ENCODE data around the gene ABHD3.

Gene ABHD3

GRCh38 chr18:21672521-21673267, 31.9 kb downstream of the ABHD3 start:
- TF ChIP-seq, protein P1, sequence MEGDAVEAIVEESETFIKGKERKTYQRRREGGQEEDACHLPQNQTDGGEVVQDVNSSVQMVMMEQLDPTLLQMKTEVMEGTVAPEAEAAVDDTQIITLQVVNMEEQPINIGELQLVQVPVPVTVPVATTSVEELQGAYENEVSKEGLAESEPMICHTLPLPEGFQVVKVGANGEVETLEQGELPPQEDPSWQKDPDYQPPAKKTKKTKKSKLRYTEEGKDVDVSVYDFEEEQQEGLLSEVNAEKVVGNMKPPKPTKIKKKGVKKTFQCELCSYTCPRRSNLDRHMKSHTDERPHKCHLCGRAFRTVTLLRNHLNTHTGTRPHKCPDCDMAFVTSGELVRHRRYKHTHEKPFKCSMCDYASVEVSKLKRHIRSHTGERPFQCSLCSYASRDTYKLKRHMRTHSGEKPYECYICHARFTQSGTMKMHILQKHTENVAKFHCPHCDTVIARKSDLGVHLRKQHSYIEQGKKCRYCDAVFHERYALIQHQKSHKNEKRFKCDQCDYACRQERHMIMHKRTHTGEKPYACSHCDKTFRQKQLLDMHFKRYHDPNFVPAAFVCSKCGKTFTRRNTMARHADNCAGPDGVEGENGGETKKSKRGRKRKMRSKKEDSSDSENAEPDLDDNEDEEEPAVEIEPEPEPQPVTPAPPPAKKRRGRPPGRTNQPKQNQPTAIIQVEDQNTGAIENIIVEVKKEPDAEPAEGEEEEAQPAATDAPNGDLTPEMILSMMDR (IDR thresholded peaks at IDR 0.05; ENCODE audit: low read depth, low read length), result no peak
- DNase-seq (ENCODE audit: low read depth, low spot score), result peak; percentile 29
- no peak overlapping the region for H3K4me3 ChIP-seq (ENCODE audit: low read depth, low read length)
- in situ Hi-C loops (cut with HindIII; ENCODE audit: low sequenced_read_pairs), result no loop called here

GRCh38 chr18:21669736-21670285, 34.8 kb downstream of the ABHD3 start:
- no peak for DNase-seq (ENCODE audit: low read depth, low spot score)

GRCh38 chr18:21664069-21664468, 40.5 kb downstream of the ABHD3 start:
- TF ChIP-seq, protein P1 (IDR thresholded peaks at IDR 0.05; ENCODE audit: low read depth, low read length), result no peak
- in situ Hi-C loops (cut with HindIII; ENCODE audit: low sequenced_read_pairs), result no loop called here
- DNase-seq (ENCODE audit: low read depth, low spot score), result no peak
- no peak overlapping the region for H3K4me3 ChIP-seq (ENCODE audit: low read depth, low read length)

More at GRCh38 chr18:21669736-21670285, 34.8 kb downstream of the ABHD3 start:
- TF ChIP-seq, protein P1 (IDR thresholded peaks at IDR 0.05; ENCODE audit: low read depth, low read length), result no peak
- no peak overlapping the region for H3K4me3 ChIP-seq (ENCODE audit: low read depth, low read length)
- in situ Hi-C loops (cut with HindIII; ENCODE audit: low sequenced_read_pairs), result no loop called here

GRCh38 chr18:21663578-21663977, 41.0 kb downstream of the ABHD3 start:
- in situ Hi-C loops (cut with HindIII; ENCODE audit: low sequenced_read_pairs), result no loop called here
- DNase-seq (ENCODE audit: low read depth, low spot score), result peak; percentile 45
- H3K4me3 ChIP-seq (ENCODE audit: low read depth, low read length), result no peak overlapping the region
- TF ChIP-seq, protein P1 (IDR thresholded peaks at IDR 0.05; ENCODE audit: low read depth, low read length), result no peak

- DNase-seq (ENCODE audit: low read depth, low spot score), result no peak
- TF ChIP-seq, protein P1 (IDR thresholded peaks at IDR 0.05; ENCODE audit: low read depth, low read length), result no peak
- in situ Hi-C loops (cut with HindIII; ENCODE audit: low sequenced_read_pairs), result no loop called here
- no peak overlapping the region for H3K4me3 ChIP-seq (ENCODE audit: low read depth, low read length)
Measured at GRCh38 chr18:21662581-21662980, 42.0 kb downstream of the ABHD3 start.

DNA sequence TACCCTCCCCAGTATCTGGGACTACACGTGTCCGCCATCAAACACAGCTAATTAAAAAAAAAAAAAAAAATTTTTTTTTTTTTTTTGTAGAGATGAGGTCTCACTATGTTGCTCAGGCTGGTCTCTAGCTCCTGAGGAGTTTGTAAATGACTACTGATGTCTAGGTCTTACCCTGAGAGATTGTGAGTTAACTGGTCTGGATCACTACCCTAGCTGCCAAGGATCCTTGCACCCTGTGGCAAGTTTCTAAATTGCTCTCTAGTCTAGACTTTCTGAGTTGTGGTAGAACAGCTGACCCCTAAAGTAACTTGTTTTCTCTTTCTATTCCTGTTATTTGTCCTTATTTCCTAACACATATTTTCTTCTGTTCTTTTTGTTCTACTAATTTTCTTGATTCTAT, 44.5 kb downstream of the ABHD3 start:
- TF ChIP-seq, protein P1 (IDR thresholded peaks at IDR 0.05; ENCODE audit: low read depth, low read length), result no peak
- no peak overlapping the region for H3K4me3 ChIP-seq (ENCODE audit: low read depth, low read length)
- DNase-seq (ENCODE audit: low read depth, low spot score), result no peak
- in situ Hi-C loops (cut with HindIII; ENCODE audit: low sequenced_read_pairs), result no loop called here

Measured in astrocyte of the spinal cord (primary cell).